Left forelimb (tissue), 1 donor: ENCODE data around the gene DNAJB12.
"Not testable (repeated sequence)": the region's sequence is repeated elsewhere in the genome, so short reads cannot be mapped to it uniquely, and the experiment has no call there.

Experiments used
- DNase-seq: peaks from one replicate; pipeline ENCODE4 v3.0.0-alpha.2; 2018; ENCODE audit warnings: low spot score

The DNAJB12 gene

GRCh38 chr10:72353028-72353964, 1.4 kb downstream of the DNAJB12 start:
- no peak for DNase-seq

DNA sequence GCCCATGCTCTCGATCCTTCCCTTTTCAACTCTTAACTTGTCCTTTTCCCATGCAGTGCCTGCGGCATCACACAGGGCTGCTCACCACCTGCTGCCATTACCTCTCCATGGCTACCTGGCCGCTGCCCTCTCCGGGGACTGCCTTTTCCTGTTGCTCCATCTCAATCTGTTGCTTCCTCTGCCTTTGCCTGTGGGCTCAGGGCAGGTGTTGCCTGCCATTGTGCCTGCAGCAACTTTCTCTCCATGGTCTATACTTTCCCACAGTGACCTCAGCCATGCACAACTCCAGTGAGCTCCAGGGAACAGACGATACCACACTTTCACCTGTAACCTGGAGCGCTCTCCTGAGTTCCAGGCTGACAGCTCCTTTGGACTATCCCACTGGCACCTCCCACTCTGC, 3.2 kb downstream of the DNAJB12 start:
- DNase-seq = no peak

DNA sequence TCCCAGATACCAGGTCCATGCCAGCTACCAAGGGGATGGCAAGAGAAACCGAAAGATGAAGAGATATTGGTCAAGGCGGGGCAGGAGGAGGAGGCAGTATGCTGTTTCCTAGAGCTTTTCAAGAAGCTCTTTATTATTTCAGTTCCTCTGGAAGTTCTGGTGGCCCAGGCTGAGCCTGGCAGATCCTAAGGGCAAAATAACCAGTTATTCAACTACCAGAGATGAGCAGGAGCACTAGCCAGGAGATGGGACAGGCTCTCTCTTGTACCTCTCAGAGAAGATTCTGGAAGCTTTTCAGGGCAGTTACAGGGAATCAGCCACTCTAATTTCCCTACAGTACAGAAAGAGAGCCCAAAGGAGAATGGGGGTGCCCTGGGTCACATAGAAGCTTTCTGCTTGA, 5.3 kb downstream of the DNAJB12 start:
- DNase-seq = no peak

DNA sequence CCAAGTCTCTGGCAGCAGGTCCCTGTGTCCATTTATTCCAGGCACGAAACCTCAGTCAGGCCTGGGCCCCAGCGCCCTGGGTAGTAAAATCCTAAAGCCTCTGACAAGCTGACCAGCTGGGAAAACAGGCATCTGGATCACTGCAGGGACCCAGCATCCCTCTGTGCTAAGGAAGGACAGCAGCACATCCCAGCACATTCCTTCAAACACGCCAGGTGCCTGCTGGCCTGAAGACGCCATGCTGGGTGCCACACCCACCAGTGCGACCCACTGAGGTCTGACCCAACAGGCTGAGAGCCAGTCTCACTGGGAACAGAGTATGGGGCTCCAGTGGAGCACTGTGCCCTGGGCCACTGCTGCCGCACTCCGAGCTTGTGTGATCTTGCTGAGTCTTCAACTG, 6.4 kb downstream of the DNAJB12 start:
- DNase-seq = no peak

DNA sequence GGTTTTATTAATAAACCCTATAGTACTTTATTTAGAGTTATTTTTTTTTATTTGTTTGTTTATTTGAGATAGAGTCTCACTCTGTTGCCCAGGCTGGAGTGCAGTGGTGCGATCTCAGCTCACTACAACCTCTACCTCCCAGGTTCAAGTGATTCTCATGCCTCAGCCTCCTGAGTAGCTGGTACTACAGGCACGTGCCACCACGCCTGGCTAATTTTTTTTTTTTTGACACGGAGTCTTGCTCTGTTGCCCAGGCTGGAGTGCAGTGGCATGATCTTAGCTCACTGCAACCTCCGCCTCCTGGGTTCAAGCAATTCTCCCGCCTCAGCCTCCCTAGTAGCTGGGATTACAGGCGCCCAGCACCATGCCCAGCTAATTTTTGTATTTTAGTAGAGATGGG, 8.6 kb downstream of the DNAJB12 start:
- not testable (repeated sequence) for DNase-seq

GRCh38 chr10:72344932-72345331, 9.8 kb downstream of the DNAJB12 start:
- DNase-seq = no peak

GRCh38 chr10:72342911-72343310, 11.8 kb downstream of the DNAJB12 start:
- DNase-seq = no peak

- no peak for DNase-seq
Observed at GRCh38 chr10:72340510-72341261, 14.0 kb downstream of the DNAJB12 start.

DNA sequence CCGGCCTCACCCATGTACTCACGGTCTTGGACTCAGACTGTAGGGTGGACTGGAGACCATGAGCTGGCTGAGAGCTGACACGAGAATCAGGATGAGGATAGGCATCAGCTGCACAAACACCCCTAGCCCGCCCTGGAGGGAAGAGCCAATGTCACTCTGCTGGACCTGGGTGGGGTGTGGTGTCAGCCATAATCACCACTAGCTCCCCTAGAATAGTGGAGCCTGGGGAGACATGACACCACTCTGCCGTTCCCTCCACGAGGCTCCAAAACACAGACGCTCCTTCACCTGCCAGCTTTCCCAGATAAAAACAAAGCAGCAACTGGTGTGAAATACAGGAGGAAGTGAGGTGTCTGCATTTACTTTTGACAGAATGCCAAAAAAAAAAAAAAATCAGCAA, 16.5 kb downstream of the DNAJB12 start:
- DNase-seq = no peak

DNA sequence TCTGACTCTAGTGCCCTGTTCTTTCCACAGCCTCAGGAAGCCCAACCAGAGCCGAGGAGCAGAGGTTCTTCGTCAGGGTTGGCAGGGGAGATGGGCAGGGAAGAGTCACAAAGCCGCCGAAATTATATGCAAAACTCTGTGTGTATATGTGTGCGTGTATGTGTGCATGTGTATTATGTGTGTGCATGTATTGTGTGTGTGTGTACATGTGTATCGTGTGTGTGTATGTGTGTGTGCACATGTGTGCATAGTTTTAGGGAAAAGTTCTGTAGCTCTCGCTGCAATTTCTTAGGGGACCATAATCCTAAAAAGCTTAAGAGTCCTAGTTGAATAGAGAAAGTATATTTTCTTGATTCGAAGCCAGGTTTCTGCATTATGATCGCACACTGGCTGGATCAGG, 17.0 kb downstream of the DNAJB12 start:
- no peak for DNase-seq

DNA sequence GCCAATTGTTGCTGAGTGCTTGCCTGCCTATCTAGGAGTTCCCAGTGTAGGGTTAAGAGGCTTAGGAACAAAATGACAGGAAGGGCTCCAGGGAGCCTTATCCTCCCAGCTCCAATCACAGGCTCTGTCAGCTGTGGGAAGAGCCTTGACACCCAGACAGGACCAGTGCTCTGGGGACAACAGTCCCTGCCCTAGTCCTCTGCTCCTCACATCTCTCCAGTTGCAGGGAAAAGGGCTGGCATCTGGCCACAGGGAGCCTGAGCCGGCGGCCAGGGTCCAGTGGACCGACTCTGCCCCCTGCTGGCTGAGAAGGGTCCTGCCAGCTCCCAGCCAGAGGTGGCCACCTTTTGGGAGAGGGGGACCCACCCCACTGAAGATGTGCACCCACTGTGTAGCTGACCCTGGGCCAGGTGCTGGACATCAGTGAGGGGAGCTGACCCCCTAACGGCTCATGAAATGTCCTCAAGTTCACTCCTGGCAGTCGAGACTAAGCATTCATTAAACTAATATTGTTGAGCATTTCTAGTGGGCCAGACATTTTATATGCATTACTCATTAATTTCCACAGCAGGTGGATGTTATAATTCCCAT, 17.6 kb downstream of the DNAJB12 start:
- DNase-seq = peak; percentile 87

- DNase-seq = no peak
Observed at GRCh38 chr10:72336259-72337038, 18.3 kb downstream of the DNAJB12 start.

DNA sequence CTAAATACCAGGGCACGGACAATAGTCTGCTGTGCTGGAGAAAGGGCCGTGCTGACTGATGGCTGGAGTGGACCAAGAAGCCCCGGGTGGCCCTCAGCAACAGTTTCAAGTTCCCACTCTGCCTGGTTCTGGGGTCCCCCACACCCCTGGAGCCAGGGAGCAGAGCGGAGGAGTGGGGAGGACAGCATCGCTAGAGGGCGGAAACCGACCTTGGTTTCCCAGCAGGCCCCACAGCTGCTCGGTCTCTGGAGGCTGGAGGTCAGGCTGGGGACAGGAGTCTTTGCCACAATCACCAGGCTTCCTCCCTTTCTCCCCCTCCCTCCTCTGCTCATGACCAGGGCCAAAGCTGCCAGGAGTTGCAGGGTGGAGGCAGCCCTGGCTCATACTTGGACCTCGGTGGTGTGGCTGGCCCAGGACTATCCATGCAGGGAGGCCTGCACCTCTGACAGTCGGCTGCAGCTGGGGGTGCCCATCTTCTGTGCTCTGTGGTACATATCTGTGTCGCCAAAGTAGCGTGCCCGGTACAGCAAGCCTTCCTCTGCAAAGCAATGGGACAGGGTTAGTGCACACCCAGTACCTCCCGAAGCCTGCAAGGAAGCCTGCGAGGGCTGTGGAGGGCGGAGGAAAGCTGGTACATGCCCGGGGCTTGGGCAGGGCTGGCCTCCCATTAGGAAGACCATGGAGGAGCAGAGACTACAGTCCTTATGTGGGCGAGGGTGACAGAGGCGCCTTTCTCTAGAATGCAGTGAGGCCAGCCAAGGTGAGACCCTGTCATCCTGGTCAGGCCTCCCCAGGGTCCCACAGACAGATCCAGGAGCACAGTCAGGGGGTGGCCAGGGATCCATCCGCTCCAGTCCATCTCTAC, 19.1 kb downstream of the DNAJB12 start:
- no peak for DNase-seq

DNA sequence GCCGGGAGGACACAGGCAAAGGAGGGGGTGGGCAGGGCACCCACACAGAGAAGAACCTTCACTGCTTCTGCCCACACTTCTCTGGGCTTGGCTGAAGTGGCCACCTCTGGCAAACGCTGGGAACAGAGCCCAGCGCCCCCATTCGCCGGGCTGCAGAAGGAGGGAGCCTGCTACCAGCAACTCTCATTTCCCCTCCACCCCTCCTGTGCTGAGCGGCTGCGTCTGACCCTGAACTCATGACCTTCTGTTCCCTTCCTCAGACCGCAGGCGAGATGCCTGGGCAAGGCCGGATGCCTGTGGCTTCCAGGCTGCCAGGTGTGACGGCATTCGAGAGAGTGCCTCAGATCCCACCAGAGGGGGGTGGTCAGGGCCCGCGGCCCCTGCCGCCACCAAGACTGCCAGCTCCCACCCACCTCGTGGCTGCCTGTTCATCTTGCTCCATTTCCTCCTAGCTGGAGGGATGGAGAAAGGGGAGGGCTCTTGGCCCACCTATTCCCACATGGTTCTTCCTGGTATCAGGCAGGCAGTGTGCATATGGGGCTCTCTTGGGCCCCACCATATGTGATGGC, 19.8 kb downstream of the DNAJB12 start:
- DNase-seq = peak; percentile 70

GRCh38 chr10:72334196-72334824, 20.4 kb downstream of the DNAJB12 start:
- peak; percentile 70 for DNase-seq

GRCh38 chr10:72333112-72334015, 21.4 kb downstream of the DNAJB12 start:
- no peak for DNase-seq

DNA sequence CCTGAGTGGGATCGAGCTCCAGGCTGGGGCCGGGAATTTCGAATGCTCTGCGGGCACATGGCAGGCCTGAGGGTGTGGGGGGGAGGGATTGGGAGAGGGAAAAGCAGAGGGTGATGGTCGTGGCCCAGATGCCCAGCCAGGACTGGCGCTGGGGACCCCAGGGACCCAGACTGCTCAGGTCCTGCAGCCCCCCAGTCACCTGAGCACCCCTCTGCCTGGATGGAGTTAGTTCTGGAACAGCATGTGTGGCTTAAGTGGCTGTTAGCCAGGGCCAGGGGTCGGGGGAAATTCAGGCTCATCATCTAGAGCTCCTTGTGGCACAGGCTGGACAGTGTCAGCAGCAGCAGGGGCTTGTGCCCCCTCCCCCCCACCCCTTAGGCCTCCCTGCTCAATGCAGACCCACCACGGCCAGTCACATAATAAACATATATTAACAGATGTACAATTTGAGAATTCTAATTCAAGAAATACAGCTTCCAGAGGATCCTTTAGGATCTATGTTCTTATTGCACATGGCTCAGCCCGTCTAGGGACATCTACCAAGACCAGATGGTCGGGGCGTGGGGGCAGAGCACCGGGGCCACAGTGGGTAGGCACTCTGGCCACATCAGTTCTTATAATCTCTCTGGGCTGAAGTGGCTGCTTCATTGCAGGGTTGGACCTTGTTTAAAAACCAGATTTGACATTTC, 22.2 kb downstream of the DNAJB12 start:
- DNase-seq = no peak
